SK-N-MC (cell line): ENCODE results near the gene PRG3.

Experiments used
- EZH2 ChIP-seq: fragments of 200-600 bp; sonication (generic); IDR thresholded peaks from one replicate; pipeline ENCODE4 v1.6.1; 2017; ENCODE audit warnings: antibody characterized with exemption
- FOXP2 ChIP-seq: optimal IDR thresholded peaks from 2 replicates; pipeline ENCODE3; 2011; ENCODE audit warnings: mild to moderate bottlenecking, moderate library complexity; ENCODE audit not compliant: insufficient read depth; ENCODE audit errors: extremely low read length, control extremely low read depth
- POLR2AphosphoS5 ChIP-seq: IDR thresholded peaks from 2 replicates; pipeline ENCODE4 v1.6.1; 2012; ENCODE audit warnings: mild to moderate bottlenecking, low read depth, low read length, borderline replicate concordance

DNA sequence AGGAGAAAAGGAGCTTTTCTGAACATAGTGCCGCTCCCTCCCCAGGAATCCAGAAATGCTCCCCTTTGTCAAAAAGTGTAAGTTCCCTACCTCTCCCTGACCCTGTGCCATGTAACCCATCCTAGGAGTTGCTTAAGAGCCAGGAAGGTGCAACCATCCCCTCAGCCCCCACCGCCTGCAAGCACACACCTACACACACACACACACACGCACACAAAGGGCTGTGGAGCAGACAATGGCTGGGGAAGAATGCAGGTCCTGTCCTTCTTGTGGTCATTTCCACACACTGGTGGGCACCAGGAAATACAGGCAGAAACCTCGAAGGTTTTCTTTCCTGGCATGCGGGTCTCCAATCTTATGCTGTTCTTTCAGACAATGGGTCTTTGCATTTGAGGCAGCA lies 41.6 kb downstream of the PRG3 start:
- no peak for TF ChIP-seq EZH2
- TF ChIP-seq POLR2AphosphoS5: no peak
- TF ChIP-seq FOXP2: no peak
